Hindlimb muscle (tissue), 1 donor: ENCODE measurements around the gene SCYL1. TPM values are rescaled to one million over a fixed set of nuclear protein-coding genes. Genes with fewer than 3 reads are reported as not detected.
"Not testable (repeated sequence)": the region's sequence is repeated elsewhere in the genome, so short reads cannot be mapped to it uniquely, and the experiment has no call there.

Experiments
- DNase-seq: peaks from one replicate; pipeline ENCODE4 v3.0.0-alpha.2; 2013
- polyA plus RNA-seq: library from polyadenylated mRNA; unstranded; fragments of 120-200 nt; gene quantifications from one replicate; pipeline ENCODE4 v1.2.1, GENCODE V29; 2013; ENCODE audit not compliant: insufficient read length

Gene SCYL1
- polyA plus RNA-seq, 1 donor, result 54.1 TPM

GRCh38 chr11:65555693-65556231, 30.9 kb downstream of the SCYL1 start:
- DNase-seq, result no peak

GRCh38 chr11:65556470-65557279, 31.8 kb downstream of the SCYL1 start:
- DNase-seq, result no peak

GRCh38 chr11:65557280-65558001, 32.6 kb downstream of the SCYL1 start:
- DNase-seq, result no peak

GRCh38 chr11:65558002-65558929, 33.4 kb downstream of the SCYL1 start, which contains the start of gene LTBP3:
LTBP3 (minus strand) TSS chr11:65558359; CDS start chr11:65557959, 400 bp downstream.
- DNase-seq, result peak; percentile 92

GRCh38 chr11:65558930-65559509, 34.1 kb downstream of the SCYL1 start:
- no peak for DNase-seq

GRCh38 chr11:65559535-65559934, 34.7 kb downstream of the SCYL1 start:
- DNase-seq, result no peak

GRCh38 chr11:65559951-65560537, 35.2 kb downstream of the SCYL1 start:
- no peak for DNase-seq

GRCh38 chr11:65560555-65561418, 35.9 kb downstream of the SCYL1 start:
- no peak for DNase-seq

GRCh38 chr11:65562020-65562419, 37.1 kb downstream of the SCYL1 start:
- DNase-seq, result no peak

- no peak for DNase-seq
Measured at GRCh38 chr11:65562788-65563187, 37.9 kb downstream of the SCYL1 start.

- no peak for DNase-seq
Measured at GRCh38 chr11:65563601-65564000, 38.7 kb downstream of the SCYL1 start.

- DNase-seq, result not testable (repeated sequence)
Measured at GRCh38 chr11:65564879-65565559, 40.1 kb downstream of the SCYL1 start.

GRCh38 chr11:65565624-65566453, 41.0 kb downstream of the SCYL1 start:
- no peak for DNase-seq

- DNase-seq, result no peak
Measured at GRCh38 chr11:65569164-65569972, 44.5 kb downstream of the SCYL1 start.

GRCh38 chr11:65569973-65570918, 45.4 kb downstream of the SCYL1 start, which contains the start of gene ZNRD2:
ZNRD2 (plus strand) TSS chr11:65570477; CDS start chr11:65570492, 15 bp downstream.
- DNase-seq, result peak; percentile 98

- no peak for DNase-seq
Measured at GRCh38 chr11:65571420-65571819, 46.5 kb downstream of the SCYL1 start.

GRCh38 chr11:65571940-65572339, 47.1 kb downstream of the SCYL1 start:
- DNase-seq, result peak; percentile 62
